ENCODE measurements around the gene PEX14. TPM values are rescaled to one million over a fixed set of nuclear protein-coding genes. Genes with fewer than 3 reads are reported as not detected.

PEX14 gene
- total RNA-seq, 1 donor, result 15.2 TPM

- no peak overlapping the region for H3K27ac ChIP-seq (ENCODE audit: low read depth, low read length)
These were observed 199.5 kb downstream of the PEX14 start for GRCh38 chr1:10674222-10674621.

GRCh38 chr1:10674700-10675609, 200.2 kb downstream of the PEX14 start:
- Histone ChIP-seq H3K4me3 (ENCODE audit: insufficient read depth, low read length) (no peak overlapping the region), H3K27me3 (ENCODE audit: insufficient read depth, low read length) (no peaks in the 10 kb centered on the region), H3K4me2 (ENCODE audit: insufficient read depth, low read length) (no peak overlapping the region), H3K4me1 (ENCODE audit: insufficient read depth, low read length) (no peaks in the 10 kb centered on the region), H3K36me3 (ENCODE audit: insufficient read depth, low read length) (no peaks in the 10 kb centered on the region), H3K9me3 (ENCODE audit: low read depth, low read length) (no peaks in the 10 kb centered on the region), H3K27ac (ENCODE audit: low read depth, low read length) (no peak overlapping the region), H2AFZ (ENCODE audit: low read length) (no peak overlapping the region), H3K79me2 (ENCODE audit: insufficient read depth, low read length) (no peaks in the 10 kb centered on the region), H4K20me1 (ENCODE audit: insufficient read depth, low read length) (no peaks in the 10 kb centered on the region)
- TF ChIP-seq CTCF (IDR thresholded peaks at IDR 0.05; ENCODE audit: extremely low read depth, low read depth, low read length), result no peak
- no peak for DNase-seq (ENCODE audit: insufficient read length, low spot score, missing footprints)

More at GRCh38 chr1:10674222-10674621, 199.5 kb downstream of the PEX14 start:
- Histone ChIP-seq H4K20me1 (ENCODE audit: insufficient read depth, low read length) (no peaks in the 10 kb centered on the region), H3K4me3 (ENCODE audit: insufficient read depth, low read length) (no peak overlapping the region), H3K36me3 (ENCODE audit: insufficient read depth, low read length) (no peaks in the 10 kb centered on the region), H3K4me1 (ENCODE audit: insufficient read depth, low read length) (no peaks in the 10 kb centered on the region), H3K4me2 (ENCODE audit: insufficient read depth, low read length) (no peak overlapping the region), H2AFZ (ENCODE audit: low read length) (no peak overlapping the region), H3K79me2 (ENCODE audit: insufficient read depth, low read length) (no peaks in the 10 kb centered on the region), H3K27me3 (ENCODE audit: insufficient read depth, low read length) (no peaks in the 10 kb centered on the region), H3K9me3 (ENCODE audit: low read depth, low read length) (no peaks in the 10 kb centered on the region)
- no peak for DNase-seq (ENCODE audit: insufficient read length, low spot score, missing footprints)
- TF ChIP-seq CTCF (IDR thresholded peaks at IDR 0.05; ENCODE audit: extremely low read depth, low read depth, low read length), result no peak

GRCh38 chr1:10675813-10676212, 201.1 kb downstream of the PEX14 start:
- Histone ChIP-seq H2AFZ (ENCODE audit: low read length) (no peak overlapping the region), H4K20me1 (ENCODE audit: insufficient read depth, low read length) (no peaks in the 10 kb centered on the region), H3K36me3 (ENCODE audit: insufficient read depth, low read length) (no peaks in the 10 kb centered on the region), H3K9me3 (ENCODE audit: low read depth, low read length) (no peaks in the 10 kb centered on the region), H3K27me3 (ENCODE audit: insufficient read depth, low read length) (no peaks in the 10 kb centered on the region), H3K4me3 (ENCODE audit: insufficient read depth, low read length) (no peak overlapping the region), H3K4me2 (ENCODE audit: insufficient read depth, low read length) (no peak overlapping the region), H3K4me1 (ENCODE audit: insufficient read depth, low read length) (no peaks in the 10 kb centered on the region), H3K27ac (ENCODE audit: low read depth, low read length) (no peak overlapping the region), H3K79me2 (ENCODE audit: insufficient read depth, low read length) (no peaks in the 10 kb centered on the region)
- no peak for TF ChIP-seq CTCF (IDR thresholded peaks at IDR 0.05; ENCODE audit: extremely low read depth, low read depth, low read length)
- no peak for DNase-seq (ENCODE audit: insufficient read length, low spot score, missing footprints)

GRCh38 chr1:10676963-10677362, 202.2 kb downstream of the PEX14 start:
- Histone ChIP-seq H3K4me3 (ENCODE audit: insufficient read depth, low read length) (no peak overlapping the region), H3K79me2 (ENCODE audit: insufficient read depth, low read length) (no peaks in the 10 kb centered on the region), H3K36me3 (ENCODE audit: insufficient read depth, low read length) (no peaks in the 10 kb centered on the region), H3K4me2 (ENCODE audit: insufficient read depth, low read length) (no peak overlapping the region), H3K27ac (ENCODE audit: low read depth, low read length) (no peak overlapping the region), H3K27me3 (ENCODE audit: insufficient read depth, low read length) (no peaks in the 10 kb centered on the region), H3K9me3 (ENCODE audit: low read depth, low read length) (no peaks in the 10 kb centered on the region), H3K4me1 (ENCODE audit: insufficient read depth, low read length) (no peaks in the 10 kb centered on the region), H4K20me1 (ENCODE audit: insufficient read depth, low read length) (no peaks in the 10 kb centered on the region), H2AFZ (ENCODE audit: low read length) (no peak overlapping the region)
- no peak for TF ChIP-seq CTCF (IDR thresholded peaks at IDR 0.05; ENCODE audit: extremely low read depth, low read depth, low read length)
- DNase-seq (ENCODE audit: insufficient read length, low spot score, missing footprints), result no peak

Measured in osteoblast (primary cell).